MM.1S (cell line): ENCODE results near the gene NTSR1.

ENCODE experiments used
- CTCF ChIP-seq: fragments of 300-600 bp; sonication (generic); IDR thresholded peaks from 2 replicates; pipeline ENCODE4 v1.5.1; 2016; ENCODE audit warnings: antibody characterized with exemption, low read length, mixed read lengths
- EZH2 ChIP-seq: fragments of 300-600 bp; sonication (generic); optimal IDR thresholded peaks from 2 replicates; pipeline ENCODE3; 2017; ENCODE audit warnings: low read depth, mild to moderate bottlenecking, antibody characterized with exemption, low read length, mixed read lengths
- EZH2phosphoT487 ChIP-seq: fragments of 300-600 bp; sonication (generic); IDR thresholded peaks from 2 replicates; pipeline ENCODE4 v1.6.1; 2018; ENCODE audit warnings: antibody characterized with exemption, low read length

GRCh38 chr20:62739581-62740285 is 31.1 kb downstream of the NTSR1 start:
- no peak for TF ChIP-seq CTCF
- no peak for TF ChIP-seq EZH2phosphoT487
- no peak for TF ChIP-seq EZH2
